Measurements from ENCODE around the gene CCSER1. TPM values are rescaled to one million over a fixed set of nuclear protein-coding genes. Genes with fewer than 3 reads are reported as not detected.

The CCSER1 gene
- total and polyA plus RNA-seq, 2 of the 8 experiments (the other 6 are each of a cell fraction or from before 2014, with no cell fraction given): 0.26 to 0.84 TPM

DNA sequence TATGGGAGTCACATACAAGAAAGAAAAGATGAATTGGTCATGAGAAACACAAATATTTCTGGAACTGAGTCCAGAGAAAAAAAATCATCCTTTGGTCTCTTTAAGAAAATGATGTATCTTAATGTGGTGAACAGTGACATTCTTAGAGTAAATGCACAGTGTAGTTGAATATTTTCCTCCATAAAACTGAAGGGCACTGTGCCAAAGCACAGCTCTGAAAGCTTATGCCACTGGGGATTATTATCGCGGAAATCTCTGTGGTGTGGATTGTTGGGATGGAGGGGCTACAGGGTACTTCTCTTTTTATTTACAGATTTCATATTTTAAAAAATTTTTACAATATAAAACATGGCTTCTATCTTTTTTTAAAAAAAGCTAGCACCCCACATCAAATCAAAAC, 908.1 kb downstream of the CCSER1 start:
- Histone ChIP-seq H3K9me3 (ENCODE audit: insufficient read depth in 2 of 2, low read depth in 1 of 2, low read length in 1 of 2) (no peaks in the 10 kb centered on the region), H4K91ac (replicated peaks; ENCODE audit: insufficient read length, low read length) (no peak overlapping the region), H4K20me1 (replicated peaks in 1 of 2; ENCODE audit: control insufficient read depth in 1 of 2, insufficient read depth in 2 of 2, low read length in 2 of 2) (no peaks in the 10 kb centered on the region), H2BK120ac (replicated peaks; ENCODE audit: low read depth, low read length) (no peak overlapping the region), H2BK15ac (ENCODE audit: low read length) (no peak overlapping the region), H3K4ac (replicated peaks; ENCODE audit: insufficient read length, low read depth, low read length) (no peak overlapping the region), H3K79me2 (ENCODE audit: control insufficient read depth in 1 of 2, insufficient read depth in 2 of 2, low read length in 2 of 2) (no peaks in the 10 kb centered on the region), H2AK5ac (ENCODE audit: low read depth, low read length) (no peak overlapping the region), H3K23ac (ENCODE audit: insufficient read length) (no peak overlapping the region), H3K14ac (ENCODE audit: insufficient read length) (no peak overlapping the region), H2AFZ (ENCODE audit: low read length) (no peak overlapping the region), H2BK5ac (ENCODE audit: low read depth, low read length) (no peak overlapping the region), H3K79me1 (ENCODE audit: low read depth, low read length) (no peaks in the 10 kb centered on the region), H2BK12ac (ENCODE audit: low read depth, low read length) (no peak overlapping the region), H3K56ac (replicated peaks; ENCODE audit: insufficient read length, low read depth, low read length) (no peak overlapping the region), H3K4me1 (replicated peaks in 1 of 4; ENCODE audit: control insufficient read depth in 3 of 4, insufficient read depth in 4 of 4, low read length in 3 of 4) (no peaks in the 10 kb centered on the region), H4K8ac (ENCODE audit: extremely low read depth, insufficient read depth, low read length) (no peak overlapping the region), H3K4me2 (ENCODE audit: insufficient read depth in 1 of 2, low read depth in 2 of 2, low read length in 2 of 2) (no peak overlapping the region), H3K4me3 (ENCODE audit: extremely low read depth in 1 of 4, insufficient read depth in 2 of 4, low read depth in 3 of 4, low read length in 4 of 4) (no peak overlapping the region), H4K5ac (ENCODE audit: insufficient read length, low read depth, low read length) (no peak overlapping the region), H3K23me2 (ENCODE audit: low read depth, low read length) (no peaks in the 10 kb centered on the region), H3K36me3 (ENCODE audit: control insufficient read depth in 2 of 4, insufficient read depth in 4 of 4, low read length in 3 of 4) (no peaks in the 10 kb centered on the region), H2BK20ac (ENCODE audit: low read length) (no peak overlapping the region), H3K27ac (ENCODE audit: low read depth, low read length) (no peak overlapping the region), H3K27me3 (replicated peaks in 1 of 4; ENCODE audit: control insufficient read depth in 3 of 4, extremely low read depth in 1 of 4, insufficient read depth in 3 of 4, low read length in 3 of 4) (peaks cover 0 to 1% (median 0%) of the 10 kb centered on the region in 4 experiments; a peak in 1 of 7 replicates), H3K9ac (replicated peaks in 1 of 4; ENCODE audit: extremely low read depth in 1 of 4, low read depth in 3 of 4, low read length in 3 of 4) (no peak overlapping the region), H3K18ac (ENCODE audit: extremely low read depth, low read length) (no peak overlapping the region)
- FAIRE-seq: no peak
- WGBS, 2 experiments (ENCODE audit: extremely low coverage in 1 of 2, insufficient coverage in 1 of 2, insufficient read length in 1 of 2, insufficient replicate concordance in 2 of 2, low coverage in 1 of 2, low lambda C conversion rate in 2 of 2, missing lambda C conversion rate in 1 of 2): 86% methylated on average over 2 of the region's 2 CpGs; no CpG with 5 or more reads in 1 of the 2 experiments
- CTCF ChIA-PET (ENCODE audit: partially characterized antibody): no interaction called here
- no peak for DNase-seq (ENCODE audit: low read depth in 1 of 2, low spot score in 2 of 2)
- TF ChIP-seq RFX5 (IDR thresholded peaks at IDR 0.05; ENCODE audit: borderline replicate concordance, low read depth, low read length) (no peak), NRF1 (IDR thresholded peaks at IDR 0.05; ENCODE audit: low read depth, low read length) (no peak), GABPA (IDR thresholded peaks at IDR 0.05; ENCODE audit: borderline replicate concordance, insufficient read depth, low read length) (no peak), SAP30 (IDR thresholded peaks at IDR 0.05; ENCODE audit: insufficient read depth, insufficient replicate concordance, low read length) (no peak), CREB1 (IDR thresholded peaks at IDR 0.05) (no peak), BCL11A (IDR thresholded peaks at IDR 0.05; ENCODE audit: low read depth in 2 of 2, low read length in 2 of 2) (no peak), JUN (IDR thresholded peaks at IDR 0.05; ENCODE audit: low read depth, low read length) (no peak), FOSL1 (IDR thresholded peaks at IDR 0.05; ENCODE audit: insufficient read depth, low read depth, low read length) (no peak), CEBPB (IDR thresholded peaks at IDR 0.05; ENCODE audit: low read depth, low read length) (no peak), CTBP2 (IDR thresholded peaks at IDR 0.05; ENCODE audit: borderline replicate concordance, insufficient read depth, insufficient read length, low read length) (no peak), SRF (IDR thresholded peaks at IDR 0.05; ENCODE audit: low read depth, low read length) (no peak)
- TF ChIP-seq, protein P1, sequence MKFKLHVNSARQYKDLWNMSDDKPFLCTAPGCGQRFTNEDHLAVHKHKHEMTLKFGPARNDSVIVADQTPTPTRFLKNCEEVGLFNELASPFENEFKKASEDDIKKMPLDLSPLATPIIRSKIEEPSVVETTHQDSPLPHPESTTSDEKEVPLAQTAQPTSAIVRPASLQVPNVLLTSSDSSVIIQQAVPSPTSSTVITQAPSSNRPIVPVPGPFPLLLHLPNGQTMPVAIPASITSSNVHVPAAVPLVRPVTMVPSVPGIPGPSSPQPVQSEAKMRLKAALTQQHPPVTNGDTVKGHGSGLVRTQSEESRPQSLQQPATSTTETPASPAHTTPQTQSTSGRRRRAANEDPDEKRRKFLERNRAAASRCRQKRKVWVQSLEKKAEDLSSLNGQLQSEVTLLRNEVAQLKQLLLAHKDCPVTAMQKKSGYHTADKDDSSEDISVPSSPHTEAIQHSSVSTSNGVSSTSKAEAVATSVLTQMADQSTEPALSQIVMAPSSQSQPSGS (IDR thresholded peaks at IDR 0.05; ENCODE audit: low read length): no peak
- POLR2A ChIA-PET (ENCODE audit: partially characterized antibody): no interaction called here
